Fibroblast of mammary gland (primary cell): Measurements from ENCODE around the gene ZDHHC11.
"Not testable (repeated sequence)": the region's sequence is repeated elsewhere in the genome, so short reads cannot be mapped to it uniquely, and the experiment has no call there.

Source experiments
- DNase-seq: peaks from one replicate; pipeline ENCODE4 v3.0.0-alpha.2; 2010; ENCODE audit warnings: low read depth
- H3K4me3 ChIP-seq: 2 replicates; pipeline ENCODE4 v1.5.1; 2011; ENCODE audit warnings: low read depth, mild to moderate bottlenecking, low read length, moderate library complexity; ENCODE audit not compliant: control insufficient read depth
- TF ChIP-seq, protein P1 (sequence below): conservative IDR thresholded peaks from 2 replicates; pipeline ENCODE4 v1.5.1; 2011; ENCODE audit warnings: low read depth, low read length, inconsistent platforms; ENCODE audit not compliant: control insufficient read depth, insufficient read depth

ZDHHC11 gene

GRCh38 chr5:801472-801871 lies 49.3 kb downstream of the ZDHHC11 start:
- DNase-seq, result no peak
- H3K4me3 ChIP-seq, result no peak overlapping the region
- TF ChIP-seq, protein P1, sequence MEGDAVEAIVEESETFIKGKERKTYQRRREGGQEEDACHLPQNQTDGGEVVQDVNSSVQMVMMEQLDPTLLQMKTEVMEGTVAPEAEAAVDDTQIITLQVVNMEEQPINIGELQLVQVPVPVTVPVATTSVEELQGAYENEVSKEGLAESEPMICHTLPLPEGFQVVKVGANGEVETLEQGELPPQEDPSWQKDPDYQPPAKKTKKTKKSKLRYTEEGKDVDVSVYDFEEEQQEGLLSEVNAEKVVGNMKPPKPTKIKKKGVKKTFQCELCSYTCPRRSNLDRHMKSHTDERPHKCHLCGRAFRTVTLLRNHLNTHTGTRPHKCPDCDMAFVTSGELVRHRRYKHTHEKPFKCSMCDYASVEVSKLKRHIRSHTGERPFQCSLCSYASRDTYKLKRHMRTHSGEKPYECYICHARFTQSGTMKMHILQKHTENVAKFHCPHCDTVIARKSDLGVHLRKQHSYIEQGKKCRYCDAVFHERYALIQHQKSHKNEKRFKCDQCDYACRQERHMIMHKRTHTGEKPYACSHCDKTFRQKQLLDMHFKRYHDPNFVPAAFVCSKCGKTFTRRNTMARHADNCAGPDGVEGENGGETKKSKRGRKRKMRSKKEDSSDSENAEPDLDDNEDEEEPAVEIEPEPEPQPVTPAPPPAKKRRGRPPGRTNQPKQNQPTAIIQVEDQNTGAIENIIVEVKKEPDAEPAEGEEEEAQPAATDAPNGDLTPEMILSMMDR, result no peak

DNA sequence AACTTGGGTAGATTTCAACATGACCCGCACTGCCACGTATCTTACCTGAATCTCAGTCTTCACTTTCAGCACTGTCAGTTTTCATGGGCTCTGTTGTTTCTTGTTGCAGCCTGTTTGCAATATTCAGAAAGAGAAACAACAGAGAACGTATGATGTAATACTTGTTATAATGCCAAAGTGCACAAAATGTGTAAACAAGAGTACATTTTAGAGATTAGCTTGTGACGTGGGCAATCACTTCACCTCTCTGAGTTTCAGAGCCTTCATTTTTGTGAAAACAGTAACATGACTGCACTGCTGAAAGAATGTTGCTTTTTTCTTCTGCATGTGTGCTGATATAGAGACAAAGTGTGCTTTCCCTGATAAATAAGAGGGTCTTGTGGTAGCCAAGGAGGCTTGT lies 49.7 kb downstream of the ZDHHC11 start:
- H3K4me3 ChIP-seq, DNase-seq: not testable (repeated sequence)

GRCh38 chr5:798505-799138 lies 52.2 kb downstream of the ZDHHC11 start:
- H3K4me3 ChIP-seq, result not testable (repeated sequence)

GRCh38 chr5:797986-798385 lies 52.8 kb downstream of the ZDHHC11 start:
- not testable (repeated sequence) for DNase-seq, H3K4me3 ChIP-seq

More at GRCh38 chr5:798505-799138, 52.2 kb downstream of the ZDHHC11 start:
- DNase-seq, result not testable (repeated sequence)

- not testable (repeated sequence) for DNase-seq, H3K4me3 ChIP-seq
Observed at GRCh38 chr5:795873-796272, 54.9 kb downstream of the ZDHHC11 start.

GRCh38 chr5:794948-795347 lies 55.8 kb downstream of the ZDHHC11 start:
- DNase-seq, H3K4me3 ChIP-seq: not testable (repeated sequence)

- not testable (repeated sequence) for DNase-seq, H3K4me3 ChIP-seq
Observed at GRCh38 chr5:788703-789102, 62.1 kb downstream of the ZDHHC11 start.

GRCh38 chr5:787857-788233 lies 62.9 kb downstream of the ZDHHC11 start:
- H3K4me3 ChIP-seq, DNase-seq: not testable (repeated sequence)

DNA sequence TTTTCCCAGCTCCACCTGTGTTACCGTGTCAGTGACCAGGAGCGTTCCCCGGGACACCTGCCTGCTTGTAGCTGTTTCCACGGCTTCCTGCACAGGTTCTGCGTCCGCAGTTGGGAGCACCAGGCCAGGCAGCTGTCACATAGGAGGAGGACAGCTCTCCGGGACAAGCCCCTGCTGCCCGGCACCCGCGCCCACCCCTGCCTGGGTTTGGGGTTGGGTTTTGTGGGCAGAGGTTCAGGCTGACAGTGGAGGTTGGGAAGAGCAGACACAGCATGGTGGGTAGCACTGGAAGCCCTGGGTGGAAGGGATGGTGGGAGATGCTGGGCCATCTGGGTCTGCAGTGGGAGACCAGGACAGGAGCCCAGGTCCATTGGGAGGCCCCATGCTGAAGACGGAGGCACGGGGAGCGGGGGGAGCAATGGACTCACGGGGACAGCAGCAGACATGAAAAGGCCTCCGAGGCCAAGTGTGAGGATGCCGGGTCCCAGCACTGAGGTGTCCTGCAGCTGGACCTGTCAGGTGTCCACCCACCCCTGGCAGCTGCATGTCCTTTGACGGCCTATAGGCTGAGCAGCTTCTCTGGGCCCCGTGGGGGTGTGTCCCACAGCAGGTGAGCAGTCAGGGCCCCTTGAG lies 63.4 kb downstream of the ZDHHC11 start:
- DNase-seq, H3K4me3 ChIP-seq: not testable (repeated sequence)

DNA sequence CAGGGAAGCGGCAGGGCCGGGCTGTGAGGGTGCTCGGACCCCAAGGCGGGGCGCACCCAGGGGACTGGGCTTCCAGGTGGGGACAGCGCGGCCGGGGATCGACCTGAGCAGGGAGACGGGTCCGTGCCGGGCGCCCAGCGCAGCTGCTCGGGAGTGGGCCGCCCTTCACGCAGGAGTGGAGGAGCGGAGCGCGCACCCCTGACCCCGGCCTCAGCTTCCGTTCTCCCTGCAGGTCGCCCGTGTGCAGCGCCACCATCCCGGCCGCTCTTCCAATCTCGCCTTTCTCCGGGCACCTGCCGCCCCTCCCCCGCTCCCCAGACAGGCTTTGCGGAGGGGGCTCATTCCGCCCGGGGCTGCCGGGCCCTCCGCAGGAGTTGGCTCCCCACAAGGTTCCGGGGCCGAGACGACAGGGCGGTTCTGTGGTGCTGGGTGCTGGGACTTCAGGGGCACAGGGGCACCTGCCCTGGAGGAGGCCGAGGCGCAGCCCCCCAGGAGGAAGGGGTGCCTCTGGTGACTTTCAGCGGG lies 65.5 kb downstream of the ZDHHC11 start:
- not testable (repeated sequence) for H3K4me3 ChIP-seq, DNase-seq

DNA sequence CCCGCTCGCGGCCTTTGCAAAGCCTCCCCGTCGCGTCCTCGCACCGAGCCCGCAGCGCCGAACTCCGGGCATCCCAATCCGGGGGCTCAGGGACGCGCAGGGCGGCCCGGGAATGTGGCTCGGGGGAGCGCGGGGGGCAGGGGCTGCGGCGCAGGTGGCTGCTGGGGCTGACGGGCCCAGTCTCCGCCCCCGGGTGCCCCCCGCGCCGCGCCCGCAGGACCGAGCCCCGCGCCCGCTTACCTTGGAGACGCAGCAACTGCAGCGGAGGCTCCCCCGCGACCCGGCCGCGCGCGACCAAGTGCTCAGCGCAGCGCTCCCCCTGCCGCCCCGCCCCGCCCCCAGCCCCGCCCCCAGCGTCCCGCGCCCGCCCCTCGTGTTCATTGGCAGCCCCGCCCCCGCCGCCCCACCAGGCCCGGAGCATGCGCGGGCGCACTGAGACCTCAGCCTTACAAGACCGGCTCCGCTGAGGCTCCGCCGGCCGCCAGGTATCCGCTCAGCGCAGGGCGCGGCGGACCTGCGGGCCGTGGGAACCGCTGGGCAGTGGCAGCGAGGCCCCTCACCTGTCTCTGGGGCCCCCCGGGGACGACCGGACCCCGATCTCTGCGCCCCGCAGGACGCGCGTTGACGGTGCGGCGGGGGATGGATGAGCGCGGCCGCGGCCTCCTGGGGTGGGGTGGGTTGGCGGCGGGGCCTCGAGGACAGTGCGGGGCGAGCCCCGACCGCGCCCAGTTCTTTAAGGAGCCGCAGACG lies 66.2 kb downstream of the ZDHHC11 start, which contains the start of gene ZDHHC11B:
Gene ZDHHC11B, minus strand, starts transcription at position 302 of the 750 bp plus-strand sequence. CDS start 17,810 bp downstream, outside the sequence.
- not testable (repeated sequence) for H3K4me3 ChIP-seq
- peak; percentile 39 for DNase-seq

DNA sequence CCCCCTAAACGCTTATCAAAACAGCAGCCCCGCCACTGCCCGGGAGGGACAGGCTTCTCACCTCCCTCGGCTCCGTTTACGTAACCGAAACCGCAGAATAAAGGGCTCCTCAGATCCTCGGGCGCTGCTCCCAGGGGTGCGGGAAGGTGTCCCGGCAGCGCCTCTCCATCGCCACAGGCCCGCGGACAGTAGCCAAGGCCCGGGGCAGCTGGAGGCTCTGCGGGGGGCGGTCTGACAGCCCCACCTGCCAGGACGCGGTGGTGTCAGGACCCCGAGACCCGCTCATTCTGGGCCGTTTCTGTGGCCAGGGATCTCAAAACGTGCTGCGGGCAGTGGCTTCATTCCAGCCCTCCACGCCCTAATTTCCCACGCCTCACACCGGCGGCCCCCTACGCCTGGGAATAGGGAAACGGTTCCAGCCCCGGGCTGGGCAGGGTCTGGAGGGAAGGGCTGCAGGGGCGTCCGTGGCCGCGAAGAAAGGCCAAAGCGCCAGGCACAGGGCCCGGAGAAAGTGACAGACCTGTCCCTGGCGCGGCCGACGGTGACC lies 66.8 kb downstream of the ZDHHC11 start:
- not testable (repeated sequence) for DNase-seq, H3K4me3 ChIP-seq

- not testable (repeated sequence) for H3K4me3 ChIP-seq
Observed at GRCh38 chr5:783049-783802, 67.6 kb downstream of the ZDHHC11 start.

DNA sequence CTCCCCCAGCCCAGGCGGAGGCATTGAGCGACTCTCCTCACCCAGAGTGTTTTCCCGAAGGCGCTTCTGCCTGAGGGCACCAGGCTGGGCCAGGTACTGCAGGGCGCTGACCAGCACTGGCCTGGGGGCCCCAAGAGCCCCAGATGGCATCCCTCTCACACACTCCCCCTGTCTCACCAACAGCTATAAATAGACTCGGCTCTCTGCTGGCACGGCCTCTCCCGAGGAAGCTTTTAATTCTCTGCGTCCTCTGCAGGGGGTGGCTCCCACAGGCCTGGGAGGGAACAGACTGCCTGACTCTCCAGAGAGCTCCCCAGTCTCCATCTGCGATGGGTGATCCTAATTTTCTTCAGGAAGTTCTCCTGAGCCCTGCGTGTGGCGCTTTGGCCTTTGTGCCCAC lies 68.4 kb downstream of the ZDHHC11 start:
- DNase-seq, H3K4me3 ChIP-seq: not testable (repeated sequence)

More at GRCh38 chr5:783049-783802, 67.6 kb downstream of the ZDHHC11 start:
- not testable (repeated sequence) for DNase-seq

DNA sequence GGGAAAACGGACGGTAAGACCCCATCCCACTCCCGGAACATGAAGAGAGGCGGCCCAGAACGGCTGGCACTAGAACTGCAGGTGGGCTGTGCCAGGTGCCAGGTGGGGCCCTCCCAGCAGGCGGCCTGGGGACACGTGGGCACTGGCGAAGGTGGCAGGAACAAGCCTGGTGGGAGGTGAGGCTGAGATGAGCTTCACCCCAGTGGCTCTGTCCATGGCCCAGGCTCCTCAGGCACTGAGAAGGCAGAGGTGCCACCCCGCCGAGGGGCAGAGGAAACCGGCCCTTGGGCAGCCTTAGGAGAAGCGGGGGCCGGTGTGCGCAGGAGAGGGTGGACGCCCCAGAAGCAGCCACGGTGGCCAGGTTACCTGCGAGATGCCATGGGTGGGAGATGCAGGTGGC lies 70.2 kb downstream of the ZDHHC11 start:
- not testable (repeated sequence) for DNase-seq

GRCh38 chr5:778967-779366 lies 71.8 kb downstream of the ZDHHC11 start:
- DNase-seq, H3K4me3 ChIP-seq: not testable (repeated sequence)

More for the DNA sequence above, 70.2 kb downstream of the ZDHHC11 start:
- H3K4me3 ChIP-seq, result not testable (repeated sequence)
